Measurements from ENCODE around the gene CALML4.

- TF ChIP-seq POLR2A (IDR thresholded peaks at IDR 0.05; ENCODE audit: low read depth, low read length) (no peak), CTCF (IDR thresholded peaks at IDR 0.05; ENCODE audit: extremely low read depth in 1 of 2, insufficient read depth in 1 of 2, low read depth in 1 of 2, low read length in 2 of 2) (no peak), EZH2 (IDR thresholded peaks at IDR 0.05; ENCODE audit: borderline replicate concordance, low read depth, low read length, severe bottlenecking) (no peak)
These were observed 56.1 kb downstream of the CALML4 start for GRCh38 chr15:68149059-68149458.

Data from endothelial cell of umbilical vein (primary cell).